Measurements from ENCODE around the gene RABEPK. TPM values are rescaled to one million over a fixed set of nuclear protein-coding genes. Genes with fewer than 3 reads are reported as not detected.
"Not testable (repeated sequence)": the region's sequence is repeated elsewhere in the genome, so short reads cannot be mapped to it uniquely, and the experiment has no call there.

Gene RABEPK
- total RNA-seq: 10 to 100 TPM; 10.3 to 11.0 TPM
- long read RNA-seq, transcript RABEPK-204 (9 exons, 1,466 nt): major isoform, 17 of 29 reads
- long read RNA-seq, partial matches to known transcripts: 2 of 29 reads
- long read RNA-seq, other reads (novel, unspliced or antisense): 7 of 29 reads

DNA sequence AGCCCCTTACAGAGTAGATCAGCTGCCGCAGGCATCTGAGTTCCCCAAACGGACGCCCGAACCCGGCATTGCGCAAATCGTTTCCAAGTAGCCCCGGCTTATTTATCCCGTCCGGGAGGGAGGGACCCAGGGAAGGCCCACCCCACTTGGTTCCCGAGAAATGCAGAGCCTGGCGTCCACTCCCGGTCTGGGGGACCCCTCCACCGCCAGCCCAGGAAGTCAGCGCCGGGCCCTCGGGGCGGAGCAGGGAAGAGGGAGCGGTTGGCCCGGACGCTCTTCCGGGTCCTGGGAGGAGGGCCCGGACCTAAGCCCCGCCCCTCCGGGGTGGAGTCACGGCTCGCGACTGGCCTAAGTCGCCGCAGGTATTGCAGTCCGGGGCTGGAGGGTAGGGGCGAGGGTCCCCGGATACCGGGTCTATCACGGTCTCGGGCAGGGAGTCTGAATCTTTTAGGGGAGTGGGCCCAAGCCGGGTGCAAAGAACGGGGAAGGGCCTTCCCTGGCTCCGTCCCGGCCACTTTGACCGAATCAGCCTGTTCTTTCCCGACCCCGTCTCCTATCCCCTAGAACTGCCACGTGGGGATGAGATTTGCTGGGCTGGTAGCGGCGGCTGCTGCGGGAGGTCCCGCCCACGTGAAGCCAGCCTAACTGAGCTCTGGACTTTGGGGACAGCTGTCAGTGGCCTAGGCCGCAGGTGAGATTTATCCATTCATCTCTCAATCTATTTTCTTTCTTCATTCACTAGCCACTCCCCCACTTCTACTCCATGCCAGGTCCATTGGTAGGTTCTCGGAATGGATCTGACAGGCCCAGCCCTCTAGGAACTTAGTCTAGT is at the start of gene RABEPK:
TSS of gene RABEPK (plus strand) at position 327 of the 832 bp plus-strand sequence. CDS start 2,472 bp downstream, outside the sequence.
- DNase-seq (peak; percentile 93 to 97), ATAC-seq (peak; percentile 94)
- intact Hi-C loops (cut with DNase I, micrococcal nuclease): no loop called here

- no peak for DNase-seq
- intact Hi-C loops (cut with DNase I, micrococcal nuclease): no loop called here
- ATAC-seq: no peak
Observed at GRCh38 chr9:125151730-125152129, 48.6 kb upstream of the RABEPK start.

DNA sequence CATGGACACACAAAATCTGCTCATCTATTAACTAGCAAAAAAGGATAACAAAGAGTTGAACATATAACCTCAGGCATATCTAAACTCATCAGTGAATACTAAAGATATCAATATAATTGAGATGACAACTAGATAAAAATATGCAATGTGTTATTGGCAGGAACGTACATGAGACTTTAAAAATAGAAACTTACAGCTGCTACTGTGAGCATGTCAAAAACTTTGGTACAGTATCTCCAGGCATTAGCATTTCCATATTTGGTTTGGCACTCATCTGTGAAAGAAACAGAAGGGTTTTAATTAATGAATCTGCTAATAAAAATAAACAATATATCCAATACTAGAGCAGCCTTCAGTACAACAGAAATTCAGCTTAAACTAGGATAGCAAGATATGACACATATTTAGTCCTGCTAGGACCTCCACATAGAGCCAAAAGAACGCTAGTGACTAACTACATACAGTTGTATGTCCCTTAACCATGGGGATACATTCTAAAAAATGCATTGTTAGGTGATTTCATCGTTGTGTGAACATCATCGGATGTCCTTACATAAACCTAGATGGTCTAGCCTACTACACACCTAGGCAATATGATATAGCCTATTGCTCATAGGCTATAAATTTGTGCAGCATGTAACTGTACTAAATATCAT is 46.5 kb upstream of the RABEPK start:
- intact Hi-C loops (cut with DNase I, micrococcal nuclease): no loop called here
- no peak for ATAC-seq

GRCh38 chr9:125156551-125156950 is 43.8 kb upstream of the RABEPK start:
- intact Hi-C loops (cut with DNase I, micrococcal nuclease): no loop called here
- no peak for ATAC-seq
- DNase-seq: no peak

More for the DNA sequence above, 46.5 kb upstream of the RABEPK start:
- DNase-seq: no peak

GRCh38 chr9:125160750-125161149 is 39.6 kb upstream of the RABEPK start:
- intact Hi-C loops (cut with DNase I, micrococcal nuclease): no loop called here
- DNase-seq (no peak), ATAC-seq (peak; percentile 81)

GRCh38 chr9:125161284-125161918 is 38.9 kb upstream of the RABEPK start:
- intact Hi-C loops (cut with DNase I, micrococcal nuclease): no loop called here
- DNase-seq (no peak), ATAC-seq (peak; percentile 17)

- ATAC-seq; DNase-seq; intact Hi-C loops (cut with DNase I, micrococcal nuclease): not testable (repeated sequence)
Observed at GRCh38 chr9:125162891-125163290, 37.5 kb upstream of the RABEPK start.

DNA sequence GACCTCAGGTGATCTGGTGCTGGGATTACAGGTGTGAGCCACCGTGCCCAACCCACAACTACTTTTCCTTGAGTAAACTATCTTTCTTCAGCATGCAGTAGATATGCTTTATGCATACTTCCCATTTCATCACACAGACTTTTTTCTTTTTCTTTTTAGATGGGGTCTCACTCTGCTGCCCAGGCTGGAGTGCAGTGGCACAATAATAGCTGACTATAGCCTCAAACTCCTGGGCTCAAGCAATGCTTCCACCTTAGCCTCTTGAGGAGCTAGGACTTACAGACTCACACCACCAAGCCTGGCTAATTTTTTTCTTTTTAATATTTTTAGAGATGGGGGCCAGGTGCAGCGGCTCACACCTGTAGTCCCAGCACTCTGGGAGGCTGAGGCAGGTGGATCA is 33.6 kb upstream of the RABEPK start:
- intact Hi-C loops (cut with DNase I, micrococcal nuclease): no loop called here
- DNase-seq: no peak
- no peak for ATAC-seq

DNA sequence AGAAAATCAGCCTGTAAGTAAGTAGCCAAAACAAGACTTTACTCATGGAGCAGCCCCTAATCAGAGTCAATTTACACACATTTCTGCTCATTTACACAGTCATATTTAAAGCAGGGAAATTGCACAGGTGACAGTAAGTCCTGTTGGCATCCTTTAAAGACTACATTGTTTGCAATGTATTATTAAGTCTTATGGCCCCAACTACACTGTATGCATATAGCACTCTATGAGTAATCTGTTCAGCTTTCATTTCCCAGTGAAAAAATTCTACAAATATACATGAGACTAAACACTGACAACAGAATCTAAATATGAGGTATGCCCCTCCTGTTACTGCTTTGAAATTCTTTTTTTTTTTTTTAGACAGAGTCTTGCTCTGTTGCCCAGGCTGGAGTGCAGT is 30.4 kb upstream of the RABEPK start:
- ATAC-seq: no peak
- intact Hi-C loops (cut with DNase I, micrococcal nuclease): no loop called here

GRCh38 chr9:125172031-125172755 is 28.1 kb upstream of the RABEPK start:
- intact Hi-C loops (cut with DNase I, micrococcal nuclease): no loop called here
- ATAC-seq: no peak
- no peak for DNase-seq

More for the DNA sequence above, 30.4 kb upstream of the RABEPK start:
- no peak for DNase-seq

GRCh38 chr9:125176636-125177035 is 23.7 kb upstream of the RABEPK start:
- ATAC-seq (no peak), DNase-seq (no peak)
- intact Hi-C loops (cut with DNase I, micrococcal nuclease): no loop called here

GRCh38 chr9:125177888-125178287 is 22.5 kb upstream of the RABEPK start:
- DNase-seq (no peak), ATAC-seq (peak; percentile 81)
- intact Hi-C loops (cut with DNase I, micrococcal nuclease): no loop called here

GRCh38 chr9:125179776-125180175 is 20.6 kb upstream of the RABEPK start:
- ATAC-seq; intact Hi-C loops (cut with DNase I, micrococcal nuclease); DNase-seq: not testable (repeated sequence)

GRCh38 chr9:125180876-125181275 is 19.5 kb upstream of the RABEPK start:
- ATAC-seq (no peak), DNase-seq (no peak)
- intact Hi-C loops (cut with DNase I, micrococcal nuclease): no loop called here

- DNase-seq; intact Hi-C loops (cut with DNase I, micrococcal nuclease); ATAC-seq: not testable (repeated sequence)
Observed at GRCh38 chr9:125181756-125182155, 18.6 kb upstream of the RABEPK start.

GRCh38 chr9:125183054-125183453 is 17.3 kb upstream of the RABEPK start:
- intact Hi-C loops (cut with DNase I, micrococcal nuclease): no loop called here
- ATAC-seq (peak; percentile 58), DNase-seq (no peak)

- DNase-seq (no peak), ATAC-seq (peak; percentile 94)
- intact Hi-C loops (cut with DNase I, micrococcal nuclease): no loop called here
Observed at GRCh38 chr9:125183561-125183960, 16.8 kb upstream of the RABEPK start.

DNA sequence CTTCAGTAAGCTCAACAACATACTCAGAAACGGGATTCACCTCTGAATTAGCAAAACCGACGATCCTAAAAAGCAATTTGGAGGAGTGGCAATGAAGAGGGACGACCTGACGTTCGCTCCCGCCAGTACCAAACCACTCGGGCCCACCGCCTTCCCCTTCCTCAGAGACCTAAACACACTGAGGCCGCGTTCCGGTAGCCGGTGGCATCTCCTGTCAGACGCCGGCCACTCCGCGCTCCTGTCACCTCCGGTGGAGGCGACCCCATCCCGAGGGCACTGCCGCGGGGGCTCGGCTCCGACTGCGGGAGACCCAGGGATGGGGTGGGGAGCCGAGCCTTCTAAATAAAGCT is 11.4 kb upstream of the RABEPK start:
- DNase-seq: peak; percentile 35 to 58
- intact Hi-C loops (cut with DNase I, micrococcal nuclease): no loop called here
- peak; percentile 35 for ATAC-seq

Measured in left colon (tissue), 2 donors.